GM23338 (cell line): Measurements from ENCODE around the gene PCP4. TPM values are rescaled to one million over a fixed set of nuclear protein-coding genes. Genes with fewer than 3 reads are reported as not detected.

Experiments used
- ATAC-seq: fragments of 200-7000 bp; cut with Tn5 transposase; 3 replicates; pipeline ENCODE4 v1.9.1; 2020
- DNase-seq: peaks from one replicate; pipeline ENCODE4 v3.0.0-alpha.2; 2015; ENCODE audit warnings: low spot score
- H2AFZ ChIP-seq: fragments of 200-600 bp; sonication (generic); 2 replicates; pipeline ENCODE4 v1.8.0; 2016; ENCODE audit warnings: antibody characterized with exemption, mild to moderate bottlenecking, moderate library complexity
- H3F3A ChIP-seq: fragments of 200-600 bp; sonication (generic); replicated peaks from 2 replicates; pipeline ENCODE4 v1.8.0; 2017; ENCODE audit warnings: antibody characterized with exemption, mixed run types, low read depth
- H3K27ac ChIP-seq: fragments of 200-600 bp; sonication (generic); 2 replicates; pipeline ENCODE4 v1.6.1; 2016; ENCODE audit warnings: low read depth
- H3K27me3 ChIP-seq: fragments of 200-600 bp; sonication (generic); 2 replicates; pipeline ENCODE4 v1.8.0; 2016; ENCODE audit warnings: mild to moderate bottlenecking, mixed run types, moderate library complexity; ENCODE audit not compliant: insufficient read depth
- H3K36me3 ChIP-seq: fragments of 200-600 bp; sonication (generic); 2 replicates; pipeline ENCODE4 v1.8.0; 2016; ENCODE audit warnings: mild to moderate bottlenecking; ENCODE audit not compliant: insufficient read depth
- H3K4me1 ChIP-seq: fragments of 200-600 bp; sonication (generic); 2 replicates; pipeline ENCODE4 v1.8.0; 2016; ENCODE audit warnings: mild to moderate bottlenecking, moderate library complexity; ENCODE audit not compliant: insufficient read depth
- H3K4me2 ChIP-seq: fragments of 200-600 bp; sonication (generic); 2 replicates; pipeline ENCODE4 v1.7.1; 2017; ENCODE audit warnings: mixed run types
- H3K4me3 ChIP-seq: fragments of 200-600 bp; sonication (generic); 2 replicates; pipeline ENCODE4 v1.6.1; 2016; ENCODE audit warnings: mixed run types
- H3K79me2 ChIP-seq: fragments of 200-600 bp; sonication (generic); replicated peaks from 2 replicates; pipeline ENCODE4 v1.8.0; 2017; ENCODE audit warnings: mild to moderate bottlenecking; ENCODE audit not compliant: insufficient read depth
- H3K9me2 ChIP-seq: fragments of 200-600 bp; sonication (generic); 2 replicates; pipeline ENCODE4 v1.8.0; 2017; ENCODE audit not compliant: insufficient read depth
- H4K20me1 ChIP-seq: fragments of 200-600 bp; sonication (generic); replicated peaks from 2 replicates; pipeline ENCODE4 v1.8.0; 2017; ENCODE audit warnings: mild to moderate bottlenecking; ENCODE audit not compliant: insufficient read depth
- H3K27ac Mint-ChIP-seq: 2 replicates; pipeline ENCODE4 v1.8.0; 2020; ENCODE audit warnings: inconsistent platforms, mild to moderate bottlenecking, moderate library complexity, mixed read lengths
- H3K27me3 Mint-ChIP-seq: 3 replicates; pipeline ENCODE4 v1.8.0; 2022; ENCODE audit warnings: low read depth, mild to moderate bottlenecking, moderate library complexity, mixed read lengths, inconsistent platforms; ENCODE audit not compliant: insufficient read depth, poor library complexity
- H3K36me3 Mint-ChIP-seq: 3 replicates; pipeline ENCODE4 v1.8.0; 2021; ENCODE audit warnings: low read depth, mild to moderate bottlenecking, inconsistent platforms, moderate library complexity, mixed read lengths
- H3K4me1 Mint-ChIP-seq: 3 replicates; pipeline ENCODE4 v1.8.0; 2020; ENCODE audit warnings: mild to moderate bottlenecking, inconsistent platforms, mixed read lengths
- H3K4me3 Mint-ChIP-seq: 3 replicates; pipeline ENCODE4 v1.8.0; 2021; ENCODE audit warnings: moderate library complexity, mild to moderate bottlenecking, inconsistent platforms, mixed read lengths
- H3K9me3 Mint-ChIP-seq: 3 replicates; pipeline ENCODE4 v1.8.0; 2020; ENCODE audit warnings: moderate library complexity, mild to moderate bottlenecking, inconsistent platforms, mixed read lengths
- CREB1 ChIP-seq: fragments of 250-450 bp; sonication (Bioruptor Pico); IDR thresholded peaks from 2 replicates; pipeline ENCODE4 v1.5.0; 2020; ENCODE audit warnings: low read depth, mild to moderate bottlenecking, moderate library complexity
- EZH2 ChIP-seq: fragments of 200-600 bp; sonication (generic); IDR thresholded peaks from one replicate; pipeline ENCODE4 v1.8.0; 2017; ENCODE audit warnings: antibody characterized with exemption, mild to moderate bottlenecking, low read depth; ENCODE audit not compliant: unreplicated experiment
- POLR2AphosphoS5 ChIP-seq: IDR thresholded peaks from 2 replicates; pipeline ENCODE4 v1.6.1; 2016; ENCODE audit warnings: antibody characterized with exemption, low read depth
- STAT1 ChIP-seq: IDR thresholded peaks from one replicate; pipeline ENCODE4 v1.6.1; 2016; ENCODE audit warnings: antibody characterized with exemption; ENCODE audit not compliant: unreplicated experiment
- ZNF331 ChIP-seq: fragments of 250-450 bp; sonication (Bioruptor Pico); IDR thresholded peaks from 2 replicates; pipeline ENCODE4 v1.5.0; 2020; ENCODE audit warnings: low read depth, mild to moderate bottlenecking, moderate library complexity
- polyA plus RNA-seq: library from polyadenylated mRNA; unstranded; fragments of >200 nt; fragmentation: Nextera tagmentation; extraction: Ambion mirVana; gene quantifications from 2 replicates; pipeline ENCODE4 v1.2.1, GENCODE V29; 2016
- total RNA-seq: library from RNA; depleted of rRNA; stranded (reverse); fragments of >200 nt; shearing (Covaris generic); gene quantifications from 2 replicates; pipeline ENCODE4 v1.2.3, GENCODE V29; 2014
- TF ChIP-seq, protein P1 (sequence below): fragments of 250-450 bp; sonication (Bioruptor Pico); IDR thresholded peaks from 2 replicates; pipeline ENCODE4 v1.5.0; 2020; ENCODE audit warnings: mild to moderate bottlenecking, moderate library complexity
- TF ChIP-seq, protein P2 (sequence below): IDR thresholded peaks from 2 replicates; pipeline ENCODE4 v1.6.1; 2016; ENCODE audit warnings: antibody characterized with exemption
- TF ChIP-seq, protein P3 (sequence below), 2 experiments: fragments of 200-600 bp in 1 of 2; sonication (generic) in 1 of 2; conservative IDR thresholded peaks; 2 replicates each; pipeline versions ENCODE4 v1.5.1 to v1.6.1; 2016 to 2017; ENCODE audit warnings: antibody characterized with exemption in 2 of 2, low read depth in 2 of 2, mild to moderate bottlenecking in 2 of 2, moderate library complexity in 1 of 2

The PCP4 gene
- total and polyA plus RNA-seq, 2 experiments from 2014 or later: 7.3 TPM; not detected in 1

- TF ChIP-seq, protein P1, sequence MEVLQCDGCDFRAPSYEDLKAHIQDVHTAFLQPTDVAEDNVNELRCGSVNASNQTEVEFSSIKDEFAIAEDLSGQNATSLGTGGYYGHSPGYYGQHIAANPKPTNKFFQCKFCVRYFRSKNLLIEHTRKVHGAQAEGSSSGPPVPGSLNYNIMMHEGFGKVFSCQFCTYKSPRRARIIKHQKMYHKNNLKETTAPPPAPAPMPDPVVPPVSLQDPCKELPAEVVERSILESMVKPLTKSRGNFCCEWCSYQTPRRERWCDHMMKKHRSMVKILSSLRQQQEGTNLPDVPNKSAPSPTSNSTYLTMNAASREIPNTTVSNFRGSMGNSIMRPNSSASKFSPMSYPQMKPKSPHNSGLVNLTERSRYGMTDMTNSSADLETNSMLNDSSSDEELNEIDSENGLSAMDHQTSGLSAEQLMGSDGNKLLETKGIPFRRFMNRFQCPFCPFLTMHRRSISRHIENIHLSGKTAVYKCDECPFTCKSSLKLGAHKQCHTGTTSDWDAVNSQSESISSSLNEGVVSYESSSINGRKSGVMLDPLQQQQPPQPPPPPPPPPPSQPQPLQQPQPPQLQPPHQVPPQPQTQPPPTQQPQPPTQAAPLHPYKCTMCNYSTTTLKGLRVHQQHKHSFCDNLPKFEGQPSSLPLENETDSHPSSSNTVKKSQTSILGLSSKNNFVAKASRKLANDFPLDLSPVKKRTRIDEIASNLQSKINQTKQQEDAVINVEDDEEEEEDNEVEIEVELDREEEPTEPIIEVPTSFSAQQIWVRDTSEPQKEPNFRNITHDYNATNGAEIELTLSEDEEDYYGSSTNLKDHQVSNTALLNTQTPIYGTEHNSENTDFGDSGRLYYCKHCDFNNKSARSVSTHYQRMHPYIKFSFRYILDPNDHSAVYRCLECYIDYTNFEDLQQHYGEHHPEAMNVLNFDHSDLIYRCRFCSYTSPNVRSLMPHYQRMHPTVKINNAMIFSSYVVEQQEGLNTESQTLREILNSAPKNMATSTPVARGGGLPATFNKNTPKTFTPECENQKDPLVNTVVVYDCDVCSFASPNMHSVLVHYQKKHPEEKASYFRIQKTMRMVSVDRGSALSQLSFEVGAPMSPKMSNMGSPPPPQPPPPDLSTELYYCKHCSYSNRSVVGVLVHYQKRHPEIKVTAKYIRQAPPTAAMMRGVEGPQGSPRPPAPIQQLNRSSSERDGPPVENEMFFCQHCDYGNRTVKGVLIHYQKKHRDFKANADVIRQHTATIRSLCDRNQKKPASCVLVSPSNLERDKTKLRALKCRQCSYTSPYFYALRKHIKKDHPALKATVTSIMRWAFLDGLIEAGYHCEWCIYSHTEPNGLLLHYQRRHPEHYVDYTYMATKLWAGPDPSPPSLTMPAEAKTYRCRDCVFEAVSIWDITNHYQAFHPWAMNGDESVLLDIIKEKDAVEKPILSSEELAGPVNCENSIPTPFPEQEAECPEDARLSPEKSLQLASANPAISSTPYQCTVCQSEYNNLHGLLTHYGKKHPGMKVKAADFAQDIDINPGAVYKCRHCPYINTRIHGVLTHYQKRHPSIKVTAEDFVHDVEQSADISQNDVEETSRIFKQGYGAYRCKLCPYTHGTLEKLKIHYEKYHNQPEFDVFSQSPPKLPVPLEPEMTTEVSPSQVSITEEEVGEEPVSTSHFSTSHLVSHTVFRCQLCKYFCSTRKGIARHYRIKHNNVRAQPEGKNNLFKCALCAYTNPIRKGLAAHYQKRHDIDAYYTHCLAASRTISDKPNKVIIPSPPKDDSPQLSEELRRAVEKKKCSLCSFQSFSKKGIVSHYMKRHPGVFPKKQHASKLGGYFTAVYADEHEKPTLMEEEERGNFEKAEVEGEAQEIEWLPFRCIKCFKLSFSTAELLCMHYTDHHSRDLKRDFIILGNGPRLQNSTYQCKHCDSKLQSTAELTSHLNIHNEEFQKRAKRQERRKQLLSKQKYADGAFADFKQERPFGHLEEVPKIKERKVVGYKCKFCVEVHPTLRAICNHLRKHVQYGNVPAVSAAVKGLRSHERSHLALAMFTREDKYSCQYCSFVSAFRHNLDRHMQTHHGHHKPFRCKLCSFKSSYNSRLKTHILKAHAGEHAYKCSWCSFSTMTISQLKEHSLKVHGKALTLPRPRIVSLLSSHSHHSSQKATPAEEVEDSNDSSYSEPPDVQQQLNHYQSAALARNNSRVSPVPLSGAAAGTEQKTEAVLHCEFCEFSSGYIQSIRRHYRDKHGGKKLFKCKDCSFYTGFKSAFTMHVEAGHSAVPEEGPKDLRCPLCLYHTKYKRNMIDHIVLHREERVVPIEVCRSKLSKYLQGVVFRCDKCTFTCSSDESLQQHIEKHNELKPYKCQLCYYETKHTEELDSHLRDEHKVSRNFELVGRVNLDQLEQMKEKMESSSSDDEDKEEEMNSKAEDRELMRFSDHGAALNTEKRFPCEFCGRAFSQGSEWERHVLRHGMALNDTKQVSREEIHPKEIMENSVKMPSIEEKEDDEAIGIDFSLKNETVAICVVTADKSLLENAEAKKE (CRISPR knock-in tag): no peak
- TF ChIP-seq, protein P2, sequence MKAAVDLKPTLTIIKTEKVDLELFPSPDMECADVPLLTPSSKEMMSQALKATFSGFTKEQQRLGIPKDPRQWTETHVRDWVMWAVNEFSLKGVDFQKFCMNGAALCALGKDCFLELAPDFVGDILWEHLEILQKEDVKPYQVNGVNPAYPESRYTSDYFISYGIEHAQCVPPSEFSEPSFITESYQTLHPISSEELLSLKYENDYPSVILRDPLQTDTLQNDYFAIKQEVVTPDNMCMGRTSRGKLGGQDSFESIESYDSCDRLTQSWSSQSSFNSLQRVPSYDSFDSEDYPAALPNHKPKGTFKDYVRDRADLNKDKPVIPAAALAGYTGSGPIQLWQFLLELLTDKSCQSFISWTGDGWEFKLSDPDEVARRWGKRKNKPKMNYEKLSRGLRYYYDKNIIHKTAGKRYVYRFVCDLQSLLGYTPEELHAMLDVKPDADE: no peak
- TF ChIP-seq ZNF331: no peak
These were observed 2.0 kb downstream of the PCP4 start (continued) for GRCh38 chr21:39869141-39869818.

DNA sequence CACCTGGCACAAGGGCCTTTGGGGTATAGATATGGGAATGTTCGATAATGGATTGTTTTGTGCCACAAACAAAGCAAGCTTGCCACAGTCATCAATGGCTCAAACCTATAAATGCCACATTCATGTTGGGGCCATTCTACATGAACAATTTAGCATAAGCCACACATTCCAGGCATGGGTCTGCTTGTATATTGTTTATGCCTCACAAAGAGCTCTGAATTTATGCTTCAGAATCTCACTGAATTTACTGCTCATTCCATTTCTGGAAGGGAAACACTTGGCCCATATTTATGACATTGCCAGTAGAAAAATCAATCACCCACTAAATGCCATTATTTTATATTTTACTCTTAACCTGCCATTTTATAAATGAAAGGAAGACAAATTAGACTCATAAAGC lies 6.4 kb downstream of the PCP4 start:
- Histone ChIP-seq H3K27ac (no peak overlapping the region), H3F3A (no peaks in the 10 kb centered on the region), H4K20me1 (no peaks in the 10 kb centered on the region), H3K4me2 (no peak overlapping the region), H3K9me2 (no peaks in the 10 kb centered on the region), H2AFZ (no peak overlapping the region), H3K4me3 (no peak overlapping the region), H3K4me1 (no peaks in the 10 kb centered on the region), H3K79me2 (no peaks in the 10 kb centered on the region), H3K27me3 (no peaks in the 10 kb centered on the region), H3K36me3 (no peaks in the 10 kb centered on the region)
- no peaks in the 10 kb centered on the region for H3K36me3 Mint-ChIP-seq
- H3K9me3 Mint-ChIP-seq: no peaks in the 10 kb centered on the region
- H3K27ac Mint-ChIP-seq: no peak overlapping the region
- no peak for DNase-seq
- ATAC-seq: no peak
- H3K4me1 Mint-ChIP-seq: peaks cover 4% of the 10 kb centered on the region; the same call in 1 of the 3 replicates
- no peak overlapping the region for H3K4me3 Mint-ChIP-seq
- peaks cover 4% of the 10 kb centered on the region for H3K27me3 Mint-ChIP-seq
- TF ChIP-seq, protein P3, sequence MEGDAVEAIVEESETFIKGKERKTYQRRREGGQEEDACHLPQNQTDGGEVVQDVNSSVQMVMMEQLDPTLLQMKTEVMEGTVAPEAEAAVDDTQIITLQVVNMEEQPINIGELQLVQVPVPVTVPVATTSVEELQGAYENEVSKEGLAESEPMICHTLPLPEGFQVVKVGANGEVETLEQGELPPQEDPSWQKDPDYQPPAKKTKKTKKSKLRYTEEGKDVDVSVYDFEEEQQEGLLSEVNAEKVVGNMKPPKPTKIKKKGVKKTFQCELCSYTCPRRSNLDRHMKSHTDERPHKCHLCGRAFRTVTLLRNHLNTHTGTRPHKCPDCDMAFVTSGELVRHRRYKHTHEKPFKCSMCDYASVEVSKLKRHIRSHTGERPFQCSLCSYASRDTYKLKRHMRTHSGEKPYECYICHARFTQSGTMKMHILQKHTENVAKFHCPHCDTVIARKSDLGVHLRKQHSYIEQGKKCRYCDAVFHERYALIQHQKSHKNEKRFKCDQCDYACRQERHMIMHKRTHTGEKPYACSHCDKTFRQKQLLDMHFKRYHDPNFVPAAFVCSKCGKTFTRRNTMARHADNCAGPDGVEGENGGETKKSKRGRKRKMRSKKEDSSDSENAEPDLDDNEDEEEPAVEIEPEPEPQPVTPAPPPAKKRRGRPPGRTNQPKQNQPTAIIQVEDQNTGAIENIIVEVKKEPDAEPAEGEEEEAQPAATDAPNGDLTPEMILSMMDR (conservative IDR thresholded peaks at IDR 0.05; ENCODE audit: low read depth in 2 of 2): no peak
- TF ChIP-seq, protein P2: no peak
- TF ChIP-seq ZNF331 (no peak), POLR2AphosphoS5 (no peak), EZH2 (no peak), STAT1 (no peak), CREB1 (CRISPR knock-in tag) (no peak)
